ENCODE results near the gene RIOX2. TPM values are rescaled to one million over a fixed set of nuclear protein-coding genes. Genes with fewer than 3 reads are reported as not detected.
A peak's percentile ranks its signal among the peaks of the same experiment; 100 is the strongest.

Gene RIOX2
- polyA plus RNA-seq, 1 donor (not counting 4 experiments of a cell fraction or from before 2014, with no cell fraction given): 45.2 TPM

DNA sequence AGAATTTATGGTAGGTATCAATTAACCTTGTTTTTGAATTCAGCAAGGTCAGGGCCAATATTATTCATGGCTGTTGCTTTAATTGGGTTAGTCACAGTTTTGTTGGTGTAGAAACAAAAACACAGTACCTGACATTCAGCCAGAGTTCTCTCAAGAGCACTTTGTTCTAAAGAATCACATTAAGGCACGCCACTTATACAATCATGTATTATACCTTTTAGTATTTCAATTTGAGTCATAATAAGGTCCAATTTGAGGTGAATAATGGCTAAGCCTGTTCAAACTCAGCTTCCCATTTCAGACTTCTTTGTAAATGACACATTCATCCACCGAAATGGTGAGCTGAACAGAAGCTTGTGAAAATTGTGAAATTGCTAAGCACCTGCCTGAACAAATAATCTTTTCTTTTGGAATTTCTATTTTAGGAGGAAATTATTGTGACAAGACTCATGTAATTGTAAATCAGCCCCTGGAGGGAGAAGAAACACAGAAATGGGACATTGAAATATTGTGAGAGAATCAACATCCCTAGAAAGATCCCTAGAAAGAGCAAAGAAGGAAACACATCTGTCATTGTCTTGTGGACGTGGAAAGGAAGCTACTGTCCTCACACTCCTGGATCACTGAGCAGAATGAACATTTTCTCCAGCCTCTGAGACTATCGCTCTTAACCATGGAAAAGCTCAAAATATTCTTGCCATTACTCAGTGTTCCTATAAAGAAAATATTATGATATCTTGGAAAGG, 29.3 kb downstream of the RIOX2 start:
- Histone ChIP-seq H2AFZ (ENCODE audit: control insufficient read depth, low read length) (no peak overlapping the region), H3K27ac (ENCODE audit: control insufficient read depth, insufficient read depth, low read length) (no peak overlapping the region), H3K4me2 (ENCODE audit: control insufficient read depth, extremely low read depth, insufficient read depth, low read depth, low read length) (no peak overlapping the region), H3K9me1 (ENCODE audit: control insufficient read depth, extremely low read depth, insufficient read depth, low read length) (no peaks in the 10 kb centered on the region), H3K4me3 (ENCODE audit: control insufficient read depth in 2 of 3, extremely low read depth in 1 of 3, insufficient read depth in 2 of 3, low read depth in 1 of 3, low read length in 3 of 3) (no peak overlapping the region), H3K4me1 (ENCODE audit: control insufficient read depth, extremely low read depth, insufficient read depth, low read length) (no peaks in the 10 kb centered on the region), H3K9ac (ENCODE audit: control insufficient read depth, extremely low read depth, insufficient read depth, low read length) (no peak overlapping the region), H4K20me1 (ENCODE audit: control insufficient read depth, extremely low read depth, insufficient read depth, low read length) (no peaks in the 10 kb centered on the region), H3K36me3 (ENCODE audit: control insufficient read depth in 2 of 2, extremely low read depth in 1 of 2, insufficient read depth in 2 of 2, low read length in 2 of 2) (peaks cover 11 to 19% of the 10 kb centered on the region in 2 experiments), H3K9me3 (ENCODE audit: control insufficient read depth, low read depth, low read length) (no peaks in the 10 kb centered on the region), H3K79me2 (ENCODE audit: control insufficient read depth, insufficient read depth, low read length) (no peaks in the 10 kb centered on the region), H3K27me3 (ENCODE audit: control insufficient read depth, extremely low read depth, insufficient read depth, low read length) (no peaks in the 10 kb centered on the region)
- FAIRE-seq (no peak), DNase-seq (ENCODE audit: low read depth, low spot score) (no peak)
- TF ChIP-seq, protein P1, sequence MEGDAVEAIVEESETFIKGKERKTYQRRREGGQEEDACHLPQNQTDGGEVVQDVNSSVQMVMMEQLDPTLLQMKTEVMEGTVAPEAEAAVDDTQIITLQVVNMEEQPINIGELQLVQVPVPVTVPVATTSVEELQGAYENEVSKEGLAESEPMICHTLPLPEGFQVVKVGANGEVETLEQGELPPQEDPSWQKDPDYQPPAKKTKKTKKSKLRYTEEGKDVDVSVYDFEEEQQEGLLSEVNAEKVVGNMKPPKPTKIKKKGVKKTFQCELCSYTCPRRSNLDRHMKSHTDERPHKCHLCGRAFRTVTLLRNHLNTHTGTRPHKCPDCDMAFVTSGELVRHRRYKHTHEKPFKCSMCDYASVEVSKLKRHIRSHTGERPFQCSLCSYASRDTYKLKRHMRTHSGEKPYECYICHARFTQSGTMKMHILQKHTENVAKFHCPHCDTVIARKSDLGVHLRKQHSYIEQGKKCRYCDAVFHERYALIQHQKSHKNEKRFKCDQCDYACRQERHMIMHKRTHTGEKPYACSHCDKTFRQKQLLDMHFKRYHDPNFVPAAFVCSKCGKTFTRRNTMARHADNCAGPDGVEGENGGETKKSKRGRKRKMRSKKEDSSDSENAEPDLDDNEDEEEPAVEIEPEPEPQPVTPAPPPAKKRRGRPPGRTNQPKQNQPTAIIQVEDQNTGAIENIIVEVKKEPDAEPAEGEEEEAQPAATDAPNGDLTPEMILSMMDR (optimal IDR thresholded peaks at IDR 0.05 in 1 of 3, IDR thresholded peaks at IDR 0.05 in 1 of 3, conservative IDR thresholded peaks at IDR 0.05 in 1 of 3; ENCODE audit: extremely low read depth in 1 of 3, insufficient read depth in 2 of 3, low read length in 3 of 3): no peak
- no peak for TF ChIP-seq EZH2 (IDR thresholded peaks at IDR 0.05; ENCODE audit: low read length)
- dilution Hi-C loops (cut with MboI; ENCODE audit: extremely low pct_ligation_motif_present, low sequenced_read_pairs): no loop called here

DNA sequence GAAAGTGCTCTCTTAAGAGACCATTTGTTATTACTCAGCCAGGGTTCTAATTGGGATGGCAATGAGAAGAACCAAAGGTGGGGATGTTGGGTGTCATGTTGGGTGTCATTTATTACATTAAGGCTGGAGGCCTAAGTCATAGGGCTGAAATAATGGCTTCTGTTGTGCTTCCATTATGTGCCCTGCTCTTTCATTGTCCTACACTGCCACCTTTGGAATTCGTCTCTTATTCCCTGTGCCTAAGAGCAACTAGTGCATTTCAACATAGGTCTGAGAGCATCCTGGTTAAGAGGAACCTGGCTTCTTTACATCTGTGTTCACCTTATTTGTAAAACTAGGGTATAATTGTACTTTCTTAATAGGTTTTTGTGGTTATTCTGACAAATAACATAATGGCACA, 32.2 kb downstream of the RIOX2 start:
- Histone ChIP-seq H3K9ac (ENCODE audit: control insufficient read depth, extremely low read depth, insufficient read depth, low read length) (no peak overlapping the region), H3K79me2 (ENCODE audit: control insufficient read depth, insufficient read depth, low read length) (no peaks in the 10 kb centered on the region), H3K36me3 (ENCODE audit: control insufficient read depth in 2 of 2, extremely low read depth in 1 of 2, insufficient read depth in 2 of 2, low read length in 2 of 2) (peaks cover 9 to 10% of the 10 kb centered on the region in 2 experiments), H3K27me3 (ENCODE audit: control insufficient read depth, extremely low read depth, insufficient read depth, low read length) (no peaks in the 10 kb centered on the region), H2AFZ (ENCODE audit: control insufficient read depth, low read length) (no peak overlapping the region), H3K4me1 (ENCODE audit: control insufficient read depth, extremely low read depth, insufficient read depth, low read length) (no peaks in the 10 kb centered on the region), H3K4me2 (ENCODE audit: control insufficient read depth, extremely low read depth, insufficient read depth, low read depth, low read length) (no peak overlapping the region), H3K9me1 (ENCODE audit: control insufficient read depth, extremely low read depth, insufficient read depth, low read length) (no peaks in the 10 kb centered on the region), H4K20me1 (ENCODE audit: control insufficient read depth, extremely low read depth, insufficient read depth, low read length) (no peaks in the 10 kb centered on the region), H3K27ac (ENCODE audit: control insufficient read depth, insufficient read depth, low read length) (no peak overlapping the region), H3K4me3 (ENCODE audit: control insufficient read depth in 2 of 3, extremely low read depth in 1 of 3, insufficient read depth in 2 of 3, low read depth in 1 of 3, low read length in 3 of 3) (no peak overlapping the region), H3K9me3 (ENCODE audit: control insufficient read depth, low read depth, low read length) (no peaks in the 10 kb centered on the region)
- TF ChIP-seq, protein P1 (optimal IDR thresholded peaks at IDR 0.05 in 1 of 3, IDR thresholded peaks at IDR 0.05 in 1 of 3, conservative IDR thresholded peaks at IDR 0.05 in 1 of 3; ENCODE audit: extremely low read depth in 1 of 3, insufficient read depth in 2 of 3, low read length in 3 of 3): peak in 1 of 3 experiments; percentile 36
- no peak for TF ChIP-seq EZH2 (IDR thresholded peaks at IDR 0.05; ENCODE audit: low read length)
- DNase-seq (ENCODE audit: low read depth, low spot score) (no peak), FAIRE-seq (peak; percentile 39)
- dilution Hi-C loops (cut with MboI; ENCODE audit: extremely low pct_ligation_motif_present, low sequenced_read_pairs): no loop called here
